Liver (tissue), 9 donors: ENCODE data around the gene UBASH3B. TPM values are rescaled to one million over a fixed set of nuclear protein-coding genes. Genes with fewer than 3 reads are reported as not detected.

Source experiments
- DNase-seq: peaks from one replicate; pipeline ENCODE4 v3.0.0-alpha.2; 2017; ENCODE audit warnings: low spot score
- H3K27ac ChIP-seq, 2 donors: one replicate each; pipeline ENCODE4 v1.7.0; 2013; ENCODE audit warnings: inconsistent platforms in 2 of 2, low read length in 2 of 2, control low read depth in 1 of 2, low read depth in 1 of 2, mild to moderate bottlenecking in 1 of 2
- H3K27me3 ChIP-seq, 4 donors: one replicate each; pipeline versions ENCODE4 v1.6.1 to v1.7.0; 2013; ENCODE audit warnings: low read length in 3 of 4, inconsistent platforms in 1 of 4, mild to moderate bottlenecking in 1 of 4, moderate library complexity in 1 of 4; ENCODE audit not compliant: control insufficient read depth in 4 of 4, insufficient read depth in 4 of 4
- H3K36me3 ChIP-seq, 4 donors: one replicate each; pipeline versions ENCODE4 v1.6.1 to v1.7.0; 2013; ENCODE audit warnings: low read length in 3 of 4, mild to moderate bottlenecking in 3 of 4, low read depth in 1 of 4, moderate library complexity in 1 of 4; ENCODE audit not compliant: control insufficient read depth in 4 of 4, insufficient read depth in 3 of 4
- H3K4me1 ChIP-seq, 4 donors: one replicate each; pipeline versions ENCODE4 v1.6.1 to v1.7.0; 2013; ENCODE audit warnings: low read length in 3 of 4, mild to moderate bottlenecking in 3 of 4, moderate library complexity in 1 of 4; ENCODE audit not compliant: control insufficient read depth in 4 of 4, insufficient read depth in 4 of 4
- H3K4me3 ChIP-seq, 3 donors: one replicate each; pipeline versions ENCODE4 v1.6.1 to v1.7.0; 2013; ENCODE audit warnings: low read length in 3 of 3, control low read depth in 1 of 3, low read depth in 1 of 3, mild to moderate bottlenecking in 1 of 3
- H3K9ac ChIP-seq, 2 donors: one replicate each; pipeline ENCODE4 v1.7.0; 2013; ENCODE audit warnings: low read length in 2 of 2, mild to moderate bottlenecking in 2 of 2, moderate library complexity in 2 of 2, control low read depth in 1 of 2, low read depth in 1 of 2
- H3K9me3 ChIP-seq, 4 donors: one replicate each; pipeline versions ENCODE4 v1.6.1 to v1.7.0; 2013; ENCODE audit warnings: low read length in 3 of 4; ENCODE audit not compliant: control insufficient read depth in 4 of 4
- ATF3 ChIP-seq: IDR thresholded peaks from 2 replicates; pipeline ENCODE4 v1.6.1; 2016; ENCODE audit warnings: antibody characterized with exemption
- CTCF ChIP-seq: fragments of 150-350 bp; IDR thresholded peaks from 2 replicates; pipeline ENCODE4 v1.5.1; 2017; ENCODE audit warnings: improper control_type of control experiment, low read depth, low read length; ENCODE audit not compliant: missing input control
- EGR1 ChIP-seq, 2 donors: IDR thresholded peaks; 2 replicates each; pipeline ENCODE4 v1.6.1; 2016 to 2018; ENCODE audit warnings: antibody characterized with exemption in 2 of 2, low read depth in 2 of 2
- FOXA1 ChIP-seq: IDR thresholded peaks from 2 replicates; pipeline ENCODE4 v1.6.1; 2016; ENCODE audit warnings: antibody characterized with exemption
- FOXA2 ChIP-seq: IDR thresholded peaks from 2 replicates; pipeline ENCODE4 v1.6.1; 2016; ENCODE audit warnings: antibody characterized with exemption
- GABPA ChIP-seq, 2 donors: IDR thresholded peaks in 1 of 2; conservative IDR thresholded peaks in 1 of 2; 2 replicates each; pipeline ENCODE4 v1.6.1; 2016; ENCODE audit warnings: antibody characterized with exemption in 2 of 2, mild to moderate bottlenecking in 1 of 2, moderate library complexity in 1 of 2
- HNF4A ChIP-seq, 2 donors: conservative IDR thresholded peaks; 2 replicates each; pipeline ENCODE4 v1.6.1; 2016; ENCODE audit warnings: antibody characterized with exemption in 2 of 2, mild to moderate bottlenecking in 2 of 2
- HNF4G ChIP-seq: IDR thresholded peaks from 2 replicates; pipeline ENCODE4 v1.6.1; 2016; ENCODE audit warnings: antibody characterized with exemption
- JUND ChIP-seq, 2 donors: IDR thresholded peaks; 2 replicates each; pipeline ENCODE4 v1.6.1; 2016; ENCODE audit warnings: antibody characterized with exemption in 2 of 2
- MAX ChIP-seq: IDR thresholded peaks from 2 replicates; pipeline ENCODE4 v1.6.1; 2016; ENCODE audit warnings: antibody characterized with exemption
- NR2F2 ChIP-seq: IDR thresholded peaks from 2 replicates; pipeline ENCODE4 v1.6.1; 2016; ENCODE audit warnings: antibody characterized with exemption
- RAD21 ChIP-seq, 2 donors: IDR thresholded peaks; 2 replicates each; pipeline ENCODE4 v1.6.1; 2016; ENCODE audit warnings: antibody characterized with exemption in 2 of 2, mild to moderate bottlenecking in 2 of 2
- REST ChIP-seq: IDR thresholded peaks from 2 replicates; pipeline ENCODE4 v1.6.1; 2016; ENCODE audit warnings: antibody characterized with exemption, mild to moderate bottlenecking
- RXRA ChIP-seq, 2 donors: IDR thresholded peaks; 2 replicates each; pipeline ENCODE4 v1.6.1; 2017 to 2018; ENCODE audit warnings: antibody characterized with exemption in 2 of 2, mild to moderate bottlenecking in 1 of 2
- SP1 ChIP-seq: IDR thresholded peaks from 2 replicates; pipeline ENCODE4 v1.6.1; 2018; ENCODE audit warnings: antibody characterized with exemption, mild to moderate bottlenecking
- TAF1 ChIP-seq: conservative IDR thresholded peaks from 2 replicates; pipeline ENCODE4 v1.6.1; 2016; ENCODE audit warnings: antibody characterized with exemption, mild to moderate bottlenecking
- YY1 ChIP-seq: IDR thresholded peaks from 2 replicates; pipeline ENCODE4 v1.6.1; 2016; ENCODE audit warnings: antibody characterized with exemption, mild to moderate bottlenecking
- WGBS: extraction: QIAGEN DNeasy Blood & Tissue Kit; methylation state at CpG from one replicate; pipeline ENCODE4 v1.1.7; 2013; 5-methylcytosine and 5-hydroxymethylcytosine counted together
- polyA plus RNA-seq, 2 donors: library from polyadenylated mRNA; stranded (reverse) in 1 of 2; unstranded in 1 of 2; fragments of 200-250 nt in 1 of 2; fragments of >200 nt in 1 of 2; fragmentation: Nextera tagmentation in 1 of 2; extraction: Ambion mirVana in 1 of 2; gene quantifications; one replicate each; pipeline versions ENCODE4 v1.2.1 to v1.2.3, GENCODE V29; 2013 to 2015
- total RNA-seq, 2 donors: library from RNA; depleted of rRNA; stranded (reverse); fragments of >200 nt; gene quantifications; one replicate each; pipeline ENCODE4 v1.2.3, GENCODE V29; 2014
- TF ChIP-seq, protein P1 (sequence below): IDR thresholded peaks from 2 replicates; pipeline ENCODE4 v1.6.1; 2016; ENCODE audit warnings: antibody characterized with exemption
- donor health status: healthy.
- donor health status: healthy.
- donor health status: healthy.
- donor health status: healthy.
- donor health status: healthy.

UBASH3B gene
- total and polyA plus RNA-seq, 4 donors: 0.48 to 5.5 (median 2.5) TPM

DNA sequence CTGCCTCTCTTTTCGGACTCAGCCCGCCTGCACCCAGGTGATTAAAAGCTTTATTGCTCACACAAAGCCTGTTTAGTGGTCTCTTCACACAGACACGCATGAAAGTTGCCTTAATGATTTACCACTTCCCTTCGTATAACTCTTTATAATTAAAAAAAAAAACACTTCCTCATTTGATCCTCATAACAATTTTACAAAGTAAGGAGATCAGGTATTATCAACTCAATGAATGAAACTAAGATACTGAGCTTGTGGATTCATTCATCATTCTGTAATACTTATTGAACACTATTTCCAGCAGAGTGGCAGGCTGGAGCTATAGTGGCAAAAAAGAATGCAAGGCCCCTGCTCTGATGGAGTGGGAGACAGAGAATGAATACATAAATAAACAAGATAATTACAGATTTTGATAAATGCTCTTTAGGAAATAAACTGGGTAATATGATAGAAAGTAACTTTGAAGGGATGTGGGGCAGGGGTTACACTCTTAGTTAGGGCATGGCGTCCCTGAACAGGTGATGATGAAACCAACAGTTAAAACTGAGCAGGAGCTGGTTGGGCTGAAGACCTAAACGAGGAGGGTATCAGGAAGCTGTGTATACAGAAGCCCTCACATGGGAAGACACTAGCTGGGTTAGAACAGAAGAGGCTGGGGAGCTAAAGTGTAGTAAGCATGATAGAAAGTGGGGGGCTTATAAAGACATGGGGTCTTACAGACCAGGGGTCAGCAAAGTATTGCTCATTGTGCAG, 177.4 kb downstream of the UBASH3B start:
- H3K4me1 ChIP-seq: no peaks in the 10 kb centered on the region
- DNase-seq: no peak
- 64% methylated on average over 6 of the region's 6 CpGs for WGBS
- no peaks in the 10 kb centered on the region for H3K36me3 ChIP-seq
- H3K27ac ChIP-seq: no peak overlapping the region
- no peak overlapping the region for H3K9ac ChIP-seq
- no peaks in the 10 kb centered on the region for H3K9me3 ChIP-seq
- TF ChIP-seq EGR1 (IDR thresholded peaks at IDR 0.05; ENCODE audit: low read depth in 2 of 2): no peak
- TF ChIP-seq SP1: no peak
- no peak for TF ChIP-seq REST
- no peak for TF ChIP-seq FOXA1
- TF ChIP-seq JUND (IDR thresholded peaks at IDR 0.05): no peak
- no peak for TF ChIP-seq ATF3
- TF ChIP-seq HNF4G: no peak
- no peak for TF ChIP-seq NR2F2
- no peak for TF ChIP-seq MAX
- TF ChIP-seq HNF4A (conservative IDR thresholded peaks at IDR 0.05): no peak
- TF ChIP-seq GABPA (IDR thresholded peaks at IDR 0.05 in 1 of 2, conservative IDR thresholded peaks at IDR 0.05 in 1 of 2): no peak
- TF ChIP-seq RAD21 (IDR thresholded peaks at IDR 0.05): no peak
- TF ChIP-seq YY1: no peak
- TF ChIP-seq, protein P1, sequence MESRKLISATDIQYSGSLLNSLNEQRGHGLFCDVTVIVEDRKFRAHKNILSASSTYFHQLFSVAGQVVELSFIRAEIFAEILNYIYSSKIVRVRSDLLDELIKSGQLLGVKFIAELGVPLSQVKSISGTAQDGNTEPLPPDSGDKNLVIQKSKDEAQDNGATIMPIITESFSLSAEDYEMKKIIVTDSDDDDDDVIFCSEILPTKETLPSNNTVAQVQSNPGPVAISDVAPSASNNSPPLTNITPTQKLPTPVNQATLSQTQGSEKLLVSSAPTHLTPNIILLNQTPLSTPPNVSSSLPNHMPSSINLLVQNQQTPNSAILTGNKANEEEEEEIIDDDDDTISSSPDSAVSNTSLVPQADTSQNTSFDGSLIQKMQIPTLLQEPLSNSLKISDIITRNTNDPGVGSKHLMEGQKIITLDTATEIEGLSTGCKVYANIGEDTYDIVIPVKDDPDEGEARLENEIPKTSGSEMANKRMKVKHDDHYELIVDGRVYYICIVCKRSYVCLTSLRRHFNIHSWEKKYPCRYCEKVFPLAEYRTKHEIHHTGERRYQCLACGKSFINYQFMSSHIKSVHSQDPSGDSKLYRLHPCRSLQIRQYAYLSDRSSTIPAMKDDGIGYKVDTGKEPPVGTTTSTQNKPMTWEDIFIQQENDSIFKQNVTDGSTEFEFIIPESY: no peak
- TF ChIP-seq RXRA (IDR thresholded peaks at IDR 0.05): no peak
- H3K4me3 ChIP-seq: no peak overlapping the region
- peaks cover 0 to 2% (median 0%) of the 10 kb centered on the region in 4 donors for H3K27me3 ChIP-seq

DNA sequence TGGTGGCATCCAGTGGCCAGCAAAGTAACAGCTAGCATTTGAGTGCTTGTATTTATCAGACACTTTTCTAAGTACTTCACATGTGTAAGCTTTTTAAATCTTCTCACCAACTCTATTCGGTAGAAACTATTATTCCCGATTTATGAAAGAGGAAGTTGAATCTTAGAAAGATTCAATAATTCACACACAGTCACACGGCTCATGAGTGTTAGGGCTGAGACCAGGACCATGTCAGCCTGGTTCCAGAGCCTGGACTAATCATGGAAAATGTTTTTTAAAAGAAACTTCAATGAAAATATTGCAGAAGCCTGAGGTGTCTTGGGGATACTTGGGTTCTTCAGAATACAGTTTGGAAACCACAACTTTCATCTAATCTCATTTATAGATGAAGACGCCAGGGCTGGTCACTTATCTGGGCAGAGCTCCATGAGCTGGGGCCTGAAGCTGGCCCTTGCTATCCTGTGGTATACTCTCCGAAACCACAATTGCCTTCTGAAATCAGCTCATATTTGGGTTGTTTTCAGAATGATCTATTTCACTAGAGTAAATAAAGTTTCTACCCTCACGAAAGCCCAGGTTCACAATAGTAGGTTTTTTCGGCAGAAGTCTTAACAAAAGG, 178.4 kb downstream of the UBASH3B start:
- H3K27ac ChIP-seq: no peak overlapping the region
- WGBS: 79% methylated on average over 7 of the region's 7 CpGs
- H3K27me3 ChIP-seq: peaks cover 0 to 4% (median under 1%) of the 10 kb centered on the region in 4 donors
- no peak overlapping the region for H3K4me3 ChIP-seq
- TF ChIP-seq FOXA1 (no peak), MAX (no peak), JUND (IDR thresholded peaks at IDR 0.05) (no peak), TAF1 (no peak), CTCF (no peak), GABPA (IDR thresholded peaks at IDR 0.05 in 1 of 2, conservative IDR thresholded peaks at IDR 0.05 in 1 of 2) (no peak), FOXA2 (no peak), REST (no peak)
- no peak overlapping the region for H3K9ac ChIP-seq
- no peak for DNase-seq
- no peaks in the 10 kb centered on the region for H3K4me1 ChIP-seq
- H3K9me3 ChIP-seq: no peaks in the 10 kb centered on the region
- no peaks in the 10 kb centered on the region for H3K36me3 ChIP-seq
